GM21723 (cell line): Measurements from ENCODE around the gene ORM2.
"Not testable (repeated sequence)": the region's sequence is repeated elsewhere in the genome, so short reads cannot be mapped to it uniquely, and the experiment has no call there.

Experiments
- ATAC-seq: cut with Tn5 transposase; IDR thresholded peaks from one replicate; pipeline ENCODE4 v1.9.1; 2021; ENCODE audit warnings: mild to moderate bottlenecking, moderate library complexity; ENCODE audit not compliant: unreplicated experiment

Gene ORM2

DNA sequence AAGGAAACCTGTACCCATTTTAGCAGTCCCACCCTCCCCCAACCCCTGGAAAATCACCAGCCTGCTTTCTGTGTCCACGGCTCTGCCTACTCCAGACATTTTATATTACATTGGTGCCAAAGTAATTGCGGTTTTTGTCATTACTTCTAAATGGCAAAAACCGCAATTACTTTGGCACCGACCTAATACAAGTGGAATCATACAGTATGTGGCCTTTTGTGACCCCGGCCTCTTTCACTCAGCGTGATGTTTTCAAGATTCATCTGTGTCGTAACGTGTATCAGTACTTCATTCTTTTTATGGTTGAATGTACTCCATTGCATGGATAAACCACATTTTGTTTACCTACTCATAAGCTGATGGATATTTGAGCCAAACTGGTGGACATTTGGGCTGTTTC lies 16.5 kb upstream of the ORM2 start:
- no peak for ATAC-seq

DNA sequence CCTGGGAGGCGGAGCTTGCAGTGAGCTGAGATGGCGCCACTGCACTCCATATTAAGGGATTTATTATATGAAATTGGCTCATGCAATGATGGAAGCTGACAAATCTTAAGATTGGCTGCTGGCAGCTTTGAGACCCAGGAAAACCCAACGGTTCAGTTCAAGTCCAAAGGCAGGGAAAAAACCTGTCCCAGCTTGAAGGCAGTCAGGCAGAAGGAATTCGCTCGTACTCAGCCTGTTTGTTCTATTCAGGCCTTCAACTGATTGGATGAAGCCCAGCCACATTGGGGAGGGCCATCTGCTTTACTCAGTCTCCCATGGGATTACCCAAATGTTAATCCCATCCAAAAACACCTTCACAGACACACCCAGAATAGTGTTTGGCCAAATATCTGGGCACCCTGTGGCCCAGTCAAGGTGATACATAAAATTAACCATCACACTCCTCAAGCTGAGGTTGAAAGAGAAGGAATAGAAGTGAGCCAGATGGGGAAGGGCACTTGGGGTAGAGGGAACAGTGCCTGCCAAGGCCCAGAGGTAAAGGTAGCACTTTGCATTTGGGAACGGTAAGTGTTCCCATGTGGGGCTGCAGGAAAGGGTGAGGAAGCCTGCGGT lies 15.3 kb upstream of the ORM2 start:
- no peak for ATAC-seq

DNA sequence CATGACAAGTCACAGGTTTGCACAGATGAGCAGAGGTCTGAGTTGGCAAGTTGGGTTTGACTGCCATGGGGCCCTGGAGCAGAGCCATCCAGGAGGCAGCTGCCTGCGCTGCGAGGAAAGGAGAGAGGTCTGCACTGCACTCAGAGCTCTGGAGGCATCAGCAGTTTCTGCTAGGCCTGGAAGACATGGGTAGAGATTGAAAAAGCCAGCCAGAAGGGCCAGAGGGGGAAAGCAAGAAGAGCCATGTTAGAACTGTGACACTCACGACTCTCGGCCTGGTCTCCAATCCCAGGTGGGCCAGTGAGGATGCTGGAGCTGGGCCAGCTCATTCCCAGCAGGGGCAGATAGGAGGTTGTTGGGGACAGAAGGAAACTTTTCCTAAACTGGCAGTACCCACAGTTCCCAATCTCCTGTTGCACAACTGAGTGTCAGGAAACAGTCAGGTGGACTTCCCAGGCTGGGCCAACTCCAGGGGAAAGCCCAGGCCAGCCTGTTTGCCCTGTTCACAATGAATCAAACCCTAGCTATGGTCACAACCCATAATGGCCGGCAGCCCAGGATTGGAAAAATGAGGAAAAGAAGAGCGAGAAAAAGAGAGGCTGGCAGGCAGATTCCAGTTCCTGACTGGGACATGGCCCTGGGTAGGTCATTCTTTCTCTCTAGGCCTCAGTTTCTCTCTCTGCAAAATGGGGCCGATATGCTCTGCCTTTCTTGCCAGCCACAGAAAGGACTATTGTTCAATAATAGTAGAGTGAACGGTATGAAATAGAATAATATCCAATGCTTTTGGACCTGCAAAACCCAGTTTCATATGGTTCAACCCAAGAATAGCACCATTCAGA lies 14.6 kb upstream of the ORM2 start:
- no peak for ATAC-seq

DNA sequence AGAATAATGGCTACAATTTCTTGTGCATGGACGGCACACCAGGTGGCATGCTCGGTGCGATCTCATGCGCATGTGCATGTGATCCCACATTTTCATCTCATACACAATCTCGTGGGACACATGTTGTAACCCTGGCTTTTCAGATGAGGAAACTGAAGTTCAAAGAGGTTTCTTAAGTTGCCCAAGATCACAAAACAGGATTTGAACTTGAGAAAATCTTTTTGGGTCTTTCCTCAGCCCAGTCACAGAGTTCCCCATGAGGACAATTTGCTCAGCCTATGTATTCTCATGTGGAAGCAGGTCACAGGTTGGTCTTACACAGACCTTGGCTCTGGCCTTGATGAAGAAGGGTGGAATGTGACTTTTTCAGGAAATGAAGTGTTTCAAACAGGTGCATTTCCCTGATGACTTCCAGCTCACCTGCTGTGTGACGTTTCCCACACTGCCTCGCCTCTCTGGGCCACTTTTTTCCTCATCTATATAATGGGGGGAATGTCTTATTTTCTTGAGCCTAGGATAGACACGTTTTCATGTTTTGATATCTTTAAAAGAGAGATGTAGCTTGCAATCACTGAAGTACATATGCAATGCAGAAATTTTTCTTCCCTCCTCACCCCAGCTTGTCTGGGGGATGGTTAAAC lies 13.8 kb upstream of the ORM2 start:
- ATAC-seq = no peak

DNA sequence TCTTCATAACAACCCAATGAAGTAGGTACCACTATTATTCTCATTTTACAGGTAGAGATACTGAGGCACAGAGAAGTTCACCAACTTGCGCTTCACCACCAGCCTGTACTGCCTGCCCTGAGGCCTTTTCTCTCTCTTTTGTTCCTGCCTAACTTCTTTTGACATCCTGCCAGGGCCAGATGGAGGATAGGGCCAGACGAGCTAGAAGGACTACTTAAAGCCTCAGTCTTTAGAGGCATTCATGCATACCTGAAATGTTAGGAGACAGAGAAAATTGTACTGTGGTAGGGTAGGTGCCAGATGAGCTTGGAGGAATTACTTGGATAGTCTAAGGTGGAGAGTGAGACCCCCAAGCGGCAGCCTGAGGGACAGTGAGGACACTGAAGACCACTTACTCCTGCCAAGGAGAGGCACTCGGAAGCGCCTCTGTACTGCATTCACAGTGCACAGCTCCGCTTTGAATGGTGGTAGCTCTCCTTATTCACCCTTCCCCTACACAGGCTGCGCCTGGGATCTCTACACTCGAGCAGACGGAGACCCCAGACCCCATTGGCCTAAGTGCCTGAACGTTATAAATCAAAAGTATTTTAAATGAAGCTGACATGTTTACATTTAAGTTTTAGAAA lies 13.0 kb upstream of the ORM2 start:
- ATAC-seq = no peak

DNA sequence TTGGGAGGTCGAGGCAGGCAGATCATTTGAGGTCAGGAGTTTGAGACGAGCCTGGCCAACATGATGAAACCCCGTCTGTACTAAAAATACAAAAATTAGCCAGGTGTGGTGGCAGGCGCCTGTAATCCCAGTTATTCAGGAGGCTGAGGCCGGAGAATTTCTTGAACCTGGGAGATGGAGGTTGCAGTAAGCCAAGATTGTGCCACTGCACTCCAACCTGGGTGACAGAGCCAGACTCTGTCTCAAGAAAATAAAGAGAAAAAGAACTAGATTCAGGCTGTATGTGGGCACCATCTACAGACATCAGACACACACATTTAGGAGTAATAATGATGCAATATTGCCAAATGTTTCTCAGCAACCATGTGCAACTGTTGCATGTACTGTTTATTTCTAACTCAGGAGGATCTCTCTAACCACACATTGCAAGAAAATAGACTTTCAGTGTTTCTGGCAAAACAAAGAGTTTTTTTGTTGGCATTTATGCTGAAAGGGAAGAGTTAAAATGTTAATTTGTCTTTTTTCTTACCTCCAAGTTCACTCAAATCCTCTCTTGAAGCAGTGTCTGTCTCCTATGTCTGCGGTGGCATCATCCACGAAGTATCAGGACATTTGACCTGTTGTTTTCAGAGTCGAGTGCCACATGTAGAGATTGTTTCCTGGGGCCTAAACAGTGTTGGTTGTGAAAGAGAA lies 11.9 kb upstream of the ORM2 start:
- ATAC-seq = no peak

DNA sequence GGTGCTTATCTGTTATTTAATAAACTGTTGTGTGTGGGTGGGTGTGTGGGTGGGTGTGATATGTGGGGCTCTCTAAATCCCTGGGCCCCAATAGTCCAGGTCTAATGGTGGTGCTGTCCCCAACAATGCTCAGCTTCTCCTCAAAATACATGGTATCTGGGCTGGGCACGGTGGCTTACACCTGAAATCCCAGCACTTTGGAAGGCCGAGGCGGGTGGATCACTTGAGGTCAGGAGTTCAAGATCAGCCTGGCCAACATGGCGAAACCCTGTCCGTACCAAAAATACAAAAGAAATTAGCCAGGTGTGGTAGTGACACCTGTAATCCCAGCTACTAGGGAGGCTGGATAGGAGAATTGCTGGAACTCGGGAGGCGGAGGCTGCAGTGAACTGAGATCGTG lies 11.3 kb upstream of the ORM2 start:
- ATAC-seq = no peak

DNA sequence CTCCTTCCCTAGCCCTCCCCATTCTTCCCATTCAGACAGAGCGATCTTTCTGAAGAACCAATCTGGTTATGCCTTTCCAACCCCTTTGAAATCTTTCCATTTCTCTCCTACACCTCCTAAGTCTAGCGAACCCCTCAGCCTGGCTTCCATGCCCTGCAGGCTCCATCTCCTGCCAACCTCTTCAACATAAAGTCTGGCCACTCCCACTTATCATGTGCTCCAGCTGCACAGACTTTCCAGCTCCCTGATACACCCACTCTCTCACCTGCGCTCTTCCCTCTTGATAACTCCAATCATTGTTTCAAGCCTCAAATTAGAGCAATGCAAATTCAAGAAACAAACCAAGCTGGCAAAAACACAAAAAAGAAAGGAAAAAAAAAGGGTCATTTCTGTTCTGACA lies 10.5 kb upstream of the ORM2 start:
- ATAC-seq = no peak

DNA sequence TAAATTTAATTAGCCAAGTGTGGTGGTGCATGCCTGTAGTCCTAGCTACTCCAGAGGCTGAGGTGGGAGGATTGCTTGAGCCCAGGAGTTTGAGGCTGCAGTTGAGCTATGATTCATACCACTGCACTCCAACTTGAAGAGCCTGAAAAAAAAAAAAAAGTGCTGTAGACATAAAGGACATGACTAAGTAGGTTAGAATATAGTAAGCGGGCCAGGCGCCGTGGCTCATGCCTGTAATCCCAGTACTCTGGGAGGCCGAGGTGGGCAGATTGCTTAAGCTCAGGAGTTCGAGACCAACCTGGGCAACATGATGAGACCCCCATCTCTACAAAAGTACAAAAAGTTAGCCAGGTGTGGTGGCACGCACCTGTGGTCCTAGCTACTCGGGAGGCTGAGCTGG lies 9.0 kb upstream of the ORM2 start:
- not testable (repeated sequence) for ATAC-seq

DNA sequence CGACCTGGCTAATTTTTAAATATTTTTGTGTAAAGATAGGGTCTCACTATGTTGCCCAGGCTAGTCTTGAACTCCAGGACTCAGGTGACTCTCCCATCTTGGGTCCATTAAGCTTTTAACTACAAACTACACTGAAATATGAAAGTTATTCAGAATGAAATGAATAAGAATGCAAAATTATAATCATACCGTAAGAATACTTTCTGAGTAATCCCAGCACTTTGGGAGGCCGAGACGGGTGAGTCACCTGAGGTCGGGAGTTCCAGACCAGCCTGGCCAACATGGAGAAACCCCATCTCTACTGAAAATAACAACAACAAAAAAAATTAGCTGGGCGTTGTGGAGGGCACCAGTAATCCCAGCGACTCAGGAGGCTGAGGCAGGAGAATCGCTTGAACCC lies 7.9 kb upstream of the ORM2 start:
- no peak for ATAC-seq

DNA sequence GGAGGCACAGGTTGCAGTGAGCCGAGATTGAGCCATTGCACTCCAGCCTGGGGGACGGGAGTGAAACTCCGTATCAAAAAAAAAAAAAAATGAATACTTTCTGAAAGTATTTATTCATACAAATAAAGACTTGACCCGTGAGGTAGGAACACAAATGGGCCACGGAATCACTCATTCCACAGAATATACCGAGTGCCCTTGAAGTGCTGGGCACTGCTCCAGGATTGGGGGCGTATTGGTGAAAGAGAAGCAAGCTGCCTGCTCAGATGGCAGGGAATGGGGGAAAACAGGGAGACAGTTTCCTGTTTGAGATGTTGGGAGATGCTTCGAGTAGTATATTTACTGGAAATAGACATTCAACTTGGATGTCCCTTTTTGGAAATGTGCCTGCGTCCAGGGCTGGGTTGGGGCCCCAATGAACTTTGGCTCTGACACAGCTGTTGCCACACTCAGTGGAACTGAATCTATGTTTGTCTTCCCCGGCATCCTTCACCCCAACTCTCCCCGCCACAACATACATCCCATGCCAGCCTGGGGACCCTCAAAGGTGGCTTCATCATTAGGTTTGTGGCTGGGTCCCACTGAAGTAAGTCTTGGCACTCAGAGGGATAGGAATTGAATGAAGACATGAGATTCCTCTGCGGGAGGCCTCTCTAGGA lies 7.4 kb upstream of the ORM2 start:
- not testable (repeated sequence) for ATAC-seq

DNA sequence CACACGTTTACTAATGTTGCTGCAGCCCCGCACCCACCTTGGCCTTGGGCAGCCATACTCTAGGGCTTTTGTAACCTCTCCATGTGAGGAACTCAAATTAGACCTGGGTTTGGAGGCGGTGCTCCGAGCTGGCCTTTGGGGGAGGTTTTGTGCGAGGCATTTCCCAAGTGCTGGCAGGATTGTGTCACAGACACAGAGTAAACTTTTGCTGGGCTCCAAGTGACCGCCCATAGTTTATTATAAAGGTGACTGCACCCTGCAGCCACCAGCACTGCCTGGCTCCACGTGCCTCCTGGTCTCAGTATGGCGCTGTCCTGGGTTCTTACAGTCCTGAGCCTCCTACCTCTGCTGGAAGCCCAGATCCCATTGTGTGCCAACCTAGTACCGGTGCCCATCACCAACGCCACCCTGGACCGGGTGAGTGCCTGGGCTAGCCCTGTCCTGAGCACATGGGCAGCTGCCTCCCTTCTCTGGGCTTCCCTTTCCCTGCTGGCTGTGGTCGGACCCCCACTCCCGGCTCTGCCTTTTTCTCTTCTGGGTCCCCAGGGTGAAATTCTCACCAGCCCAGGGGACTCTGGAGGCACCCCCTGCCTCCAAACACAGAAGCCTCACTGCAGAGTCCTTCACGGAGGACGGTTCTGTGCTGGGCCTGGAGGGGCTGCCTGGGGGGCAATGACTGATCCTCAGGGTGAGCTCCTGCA lies 6.7 kb upstream of the ORM2 start, which contains the start of gene ORM1:
Gene ORM1, plus strand, starts transcription at position 268 of the 701 bp plus-strand sequence. Its CDS starts 36 bp downstream, at position 304.
- not testable (repeated sequence) for ATAC-seq

DNA sequence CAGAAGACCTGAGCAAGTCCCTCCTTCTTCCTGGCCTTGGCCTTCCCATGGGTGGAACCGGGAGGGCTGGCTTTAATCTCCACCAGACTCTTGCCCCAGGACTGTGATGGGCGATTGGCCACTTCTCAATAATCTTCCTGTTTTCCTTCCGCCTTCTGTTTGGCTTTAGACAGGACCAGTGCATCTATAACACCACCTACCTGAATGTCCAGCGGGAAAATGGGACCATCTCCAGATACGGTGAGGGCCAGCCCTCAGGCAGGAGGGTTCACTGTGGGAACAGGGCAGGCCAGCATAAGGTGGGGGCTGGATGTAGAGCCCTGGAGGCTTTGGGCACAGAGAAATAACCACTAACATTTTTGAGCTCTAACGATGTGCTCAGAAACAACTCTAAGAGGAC lies 5.8 kb upstream of the ORM2 start:
- not testable (repeated sequence) for ATAC-seq

DNA sequence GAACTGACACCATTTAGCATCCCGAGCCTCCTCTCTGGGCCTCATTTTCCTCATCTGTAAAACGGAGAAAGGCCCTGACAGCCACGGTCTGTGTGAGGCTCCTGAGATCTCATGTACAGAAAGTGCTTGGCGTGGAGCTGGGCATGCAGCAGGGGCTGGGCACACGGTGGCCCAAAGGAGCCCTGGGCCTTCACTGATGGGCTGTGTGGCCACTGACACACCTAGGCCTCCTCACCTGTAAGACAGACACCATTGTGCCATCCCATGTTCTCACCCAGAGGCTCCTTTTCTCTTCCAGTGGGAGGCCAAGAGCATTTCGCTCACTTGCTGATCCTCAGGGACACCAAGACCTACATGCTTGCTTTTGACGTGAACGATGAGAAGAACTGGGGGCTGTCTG lies 5.2 kb upstream of the ORM2 start:
- ATAC-seq = no peak

DNA sequence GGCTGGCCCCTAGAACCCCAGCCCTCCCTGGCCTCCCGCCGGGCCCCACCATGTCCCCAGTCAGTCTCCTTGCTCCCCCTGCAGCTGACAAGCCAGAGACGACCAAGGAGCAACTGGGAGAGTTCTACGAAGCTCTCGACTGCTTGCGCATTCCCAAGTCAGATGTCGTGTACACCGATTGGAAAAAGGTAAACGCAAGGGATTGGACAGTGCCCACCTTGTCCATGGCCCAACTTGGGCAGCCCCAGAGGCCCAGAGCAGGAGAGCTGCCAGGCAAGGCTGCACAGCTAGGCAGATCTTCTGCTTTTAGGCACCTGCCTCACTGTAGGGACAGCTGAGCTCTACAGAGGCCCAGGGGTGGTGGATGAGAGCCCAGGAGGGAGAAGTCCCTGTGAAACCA lies 4.7 kb upstream of the ORM2 start:
- ATAC-seq = not testable (repeated sequence)

DNA sequence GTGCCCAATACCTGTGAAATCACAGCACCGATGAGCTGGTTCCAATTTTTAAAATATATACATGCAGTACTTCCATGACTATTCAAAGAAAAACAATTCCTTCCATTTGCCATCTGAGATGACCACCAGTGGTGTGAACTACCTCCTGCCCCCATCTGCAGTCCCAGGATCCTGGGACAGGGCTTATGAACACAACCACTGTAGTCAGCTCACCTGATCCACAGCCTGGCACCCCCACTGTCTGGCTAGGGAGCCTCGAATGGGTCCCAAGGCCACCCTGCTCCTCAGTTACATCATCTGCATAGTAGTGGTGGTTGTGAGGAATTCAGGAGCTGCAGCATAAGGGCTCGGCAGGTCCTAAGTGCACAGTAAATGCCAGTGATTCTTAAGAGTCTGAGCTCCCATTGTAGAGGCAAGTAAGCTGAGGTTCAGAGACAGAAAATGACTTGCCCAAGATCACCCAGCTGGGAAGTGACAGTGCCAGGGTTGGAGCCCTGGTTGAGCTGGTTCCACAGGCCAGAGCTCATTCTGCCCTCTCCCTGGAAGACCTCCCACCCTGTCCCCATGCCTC lies 3.9 kb upstream of the ORM2 start:
- not testable (repeated sequence) for ATAC-seq

DNA sequence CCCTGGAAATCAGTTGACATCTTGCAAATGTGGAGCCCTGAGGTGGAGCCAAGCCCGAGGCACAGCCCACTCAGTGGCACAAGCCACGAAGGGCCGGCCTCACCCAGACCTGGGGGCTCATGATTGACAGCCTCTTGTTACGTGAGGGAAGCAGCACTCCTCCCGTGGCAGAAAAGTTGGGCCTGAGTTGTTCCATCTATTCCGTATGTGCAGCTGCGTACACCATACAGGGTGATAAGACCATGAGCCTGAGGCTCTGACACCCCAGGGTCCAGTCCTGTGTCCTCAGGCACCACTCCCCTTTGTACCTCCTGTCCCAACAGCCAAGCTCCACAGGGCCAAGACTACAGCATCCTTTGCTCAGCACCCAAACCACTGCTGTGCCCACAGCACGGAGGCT lies 1.9 kb upstream of the ORM2 start:
- ATAC-seq = no peak

DNA sequence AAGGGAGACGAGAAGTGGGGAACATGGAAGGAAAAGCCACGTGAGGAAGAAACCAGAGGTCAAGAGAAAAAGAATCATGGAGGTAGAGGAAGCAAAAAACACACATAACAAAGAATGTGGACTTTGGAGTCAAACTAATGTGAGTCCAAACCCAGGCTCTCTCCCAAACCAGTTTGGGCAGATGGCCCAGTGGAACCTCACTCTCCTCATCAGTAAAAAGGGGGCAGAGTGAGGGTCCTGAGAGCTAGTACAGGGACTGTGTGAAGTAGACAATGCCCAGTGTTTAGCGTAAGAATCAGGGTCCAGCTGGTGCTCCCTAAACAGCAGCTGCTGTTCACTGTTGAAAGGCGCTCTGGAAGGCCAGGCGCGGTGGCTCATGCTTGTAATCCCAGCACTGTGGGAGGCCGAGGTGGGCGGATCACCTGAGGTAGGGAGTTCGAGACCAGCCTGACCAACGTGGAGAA lies 1.3 kb upstream of the ORM2 start:
- ATAC-seq = not testable (repeated sequence)

DNA sequence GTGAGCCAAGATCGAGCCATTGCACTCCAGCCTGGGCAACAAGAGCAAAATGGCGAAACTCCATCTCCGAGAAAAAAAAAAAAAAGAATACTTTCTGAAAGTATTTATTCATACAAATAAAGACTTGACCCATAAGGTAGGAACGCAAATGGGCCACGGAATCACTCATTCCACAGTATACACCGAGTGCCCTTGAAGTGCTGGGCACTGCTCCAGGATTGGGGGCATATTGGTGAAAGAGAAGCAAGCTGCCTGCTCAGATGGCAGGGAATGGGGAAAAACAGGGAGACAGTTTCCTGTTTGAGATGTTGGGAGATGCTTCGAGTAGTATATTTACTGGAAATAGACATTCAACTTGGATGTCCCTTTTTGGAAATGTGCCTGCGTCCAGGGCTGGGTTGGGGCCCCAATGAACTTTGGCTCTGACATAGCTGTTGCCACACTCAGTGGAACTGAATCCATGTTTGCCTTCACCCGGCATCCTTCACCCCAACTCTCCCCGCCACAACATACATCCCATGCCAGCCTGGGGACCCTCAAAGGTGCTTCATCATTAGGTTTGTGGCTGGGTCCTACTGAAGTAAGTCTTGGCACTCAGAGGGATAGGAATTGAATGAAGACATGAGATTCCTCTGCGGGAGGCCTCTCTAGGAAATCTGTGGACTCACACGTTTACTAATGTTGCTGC lies 588 bp upstream of the ORM2 start:
- ATAC-seq = not testable (repeated sequence)
